GM19467 (cell line): ENCODE data around the gene COL9A3.

ENCODE experiments used
- ATAC-seq: cut with Tn5 transposase; IDR thresholded peaks from one replicate; pipeline ENCODE4 v1.9.1; 2021; ENCODE audit warnings: mild to moderate bottlenecking, moderate library complexity; ENCODE audit not compliant: unreplicated experiment

COL9A3 gene

DNA sequence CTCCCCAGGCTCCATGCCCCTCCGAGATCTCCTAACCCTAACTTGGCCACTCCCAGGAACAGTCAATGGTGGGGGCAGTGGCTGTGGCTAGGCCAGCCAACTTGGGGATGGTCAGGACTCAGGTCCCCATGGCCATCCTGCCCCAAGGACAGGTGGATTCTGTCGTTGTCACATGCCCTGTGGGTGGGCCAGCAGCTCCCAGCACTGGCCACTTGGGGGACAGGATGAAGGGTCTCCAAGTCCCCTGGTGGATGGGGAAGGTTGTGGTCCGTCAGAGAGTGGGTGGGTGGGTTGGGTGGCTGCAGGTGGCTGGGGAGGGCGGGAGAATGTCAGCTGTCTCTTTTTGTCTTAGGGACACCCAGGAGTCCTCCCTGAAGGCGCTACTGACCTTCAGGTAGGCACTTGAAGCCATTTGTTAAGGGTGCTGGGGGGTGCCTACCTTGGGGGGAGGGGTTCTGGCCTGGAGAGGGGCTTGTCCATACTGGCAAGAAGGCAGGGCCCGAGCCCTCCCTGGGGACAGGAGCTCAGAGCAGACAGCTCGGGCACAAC is 5.5 kb downstream of the COL9A3 start:
- ATAC-seq, result no peak

DNA sequence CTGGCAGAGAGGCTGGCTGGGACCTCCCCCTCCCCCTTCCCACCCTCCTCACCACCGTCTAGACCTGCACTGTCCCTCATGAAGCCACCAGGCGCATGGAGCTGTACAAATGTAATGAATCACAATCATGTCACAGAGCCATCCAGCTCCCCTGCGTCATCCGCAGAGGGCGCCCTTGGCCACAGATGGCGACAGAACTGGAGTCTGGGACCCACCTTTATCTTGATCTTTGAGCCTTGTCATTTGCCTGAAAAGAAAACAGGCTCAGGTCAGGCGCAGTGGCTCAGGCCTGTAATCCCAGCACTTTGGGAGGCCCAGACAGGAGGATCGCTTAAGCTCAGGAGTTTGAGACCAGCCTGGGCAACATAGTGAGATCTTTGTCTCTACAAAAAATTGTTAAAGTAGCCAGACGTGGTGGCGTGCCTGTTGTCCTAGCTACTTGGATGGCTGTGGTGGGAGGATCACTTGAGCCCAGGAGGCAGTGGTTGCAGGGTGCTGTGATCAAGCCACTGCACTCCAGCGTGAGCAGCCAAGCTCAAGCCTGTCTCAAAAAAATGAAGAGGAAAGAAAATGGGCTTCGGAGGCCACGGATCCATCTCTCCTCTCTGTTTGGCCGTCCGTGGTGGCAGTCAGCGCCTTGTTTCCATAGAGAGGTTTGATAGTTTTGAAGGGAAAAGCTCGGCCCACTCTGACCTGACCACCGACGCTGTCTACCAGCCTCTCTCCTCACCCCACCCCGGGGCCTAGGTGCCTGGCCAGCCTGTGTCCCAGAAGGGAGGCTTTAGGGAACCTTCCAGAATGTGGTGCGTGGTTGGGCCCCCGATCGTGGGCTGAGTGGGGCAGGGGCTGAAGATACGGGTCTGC is 6.2 kb downstream of the COL9A3 start:
- ATAC-seq, result no peak

DNA sequence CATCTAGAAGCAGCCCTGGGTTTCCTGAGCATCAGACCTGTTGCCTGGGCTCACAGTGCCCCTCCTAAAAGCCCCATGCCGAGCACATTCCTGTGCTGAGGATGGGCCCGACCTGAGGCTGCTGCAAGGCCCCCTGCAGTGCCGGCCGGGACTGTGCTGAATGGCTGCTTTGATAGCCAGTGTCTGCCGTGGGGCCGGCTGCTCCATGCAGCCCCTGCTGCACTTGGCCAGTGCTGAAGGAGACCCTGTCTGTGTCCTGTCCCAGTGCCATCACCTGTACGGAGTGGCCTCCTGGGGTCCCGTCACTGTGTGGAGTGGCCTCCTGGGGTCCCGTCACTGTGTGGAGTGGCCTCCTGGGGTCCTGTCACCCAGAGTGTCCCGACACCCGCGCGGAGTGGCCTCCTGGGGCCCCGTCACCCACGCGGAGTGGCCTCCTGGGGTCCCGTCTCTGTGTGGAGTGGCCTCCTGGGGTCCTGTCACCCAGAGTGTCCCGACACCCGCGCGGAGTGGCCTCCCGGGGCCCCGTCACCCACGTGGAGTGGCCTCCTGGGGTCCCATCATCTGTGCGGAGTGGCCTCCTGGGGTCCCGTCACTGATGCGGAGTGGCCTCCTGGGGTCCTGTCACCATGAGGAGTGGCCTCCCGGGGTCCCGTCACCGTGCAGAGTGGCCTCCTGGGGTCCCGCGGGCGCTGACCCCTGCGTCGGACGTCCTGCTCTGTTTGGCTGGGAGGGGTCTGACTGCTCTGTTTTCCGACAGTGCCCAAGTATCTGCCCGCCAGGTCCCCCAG is 7.0 kb downstream of the COL9A3 start:
- ATAC-seq, result no peak

DNA sequence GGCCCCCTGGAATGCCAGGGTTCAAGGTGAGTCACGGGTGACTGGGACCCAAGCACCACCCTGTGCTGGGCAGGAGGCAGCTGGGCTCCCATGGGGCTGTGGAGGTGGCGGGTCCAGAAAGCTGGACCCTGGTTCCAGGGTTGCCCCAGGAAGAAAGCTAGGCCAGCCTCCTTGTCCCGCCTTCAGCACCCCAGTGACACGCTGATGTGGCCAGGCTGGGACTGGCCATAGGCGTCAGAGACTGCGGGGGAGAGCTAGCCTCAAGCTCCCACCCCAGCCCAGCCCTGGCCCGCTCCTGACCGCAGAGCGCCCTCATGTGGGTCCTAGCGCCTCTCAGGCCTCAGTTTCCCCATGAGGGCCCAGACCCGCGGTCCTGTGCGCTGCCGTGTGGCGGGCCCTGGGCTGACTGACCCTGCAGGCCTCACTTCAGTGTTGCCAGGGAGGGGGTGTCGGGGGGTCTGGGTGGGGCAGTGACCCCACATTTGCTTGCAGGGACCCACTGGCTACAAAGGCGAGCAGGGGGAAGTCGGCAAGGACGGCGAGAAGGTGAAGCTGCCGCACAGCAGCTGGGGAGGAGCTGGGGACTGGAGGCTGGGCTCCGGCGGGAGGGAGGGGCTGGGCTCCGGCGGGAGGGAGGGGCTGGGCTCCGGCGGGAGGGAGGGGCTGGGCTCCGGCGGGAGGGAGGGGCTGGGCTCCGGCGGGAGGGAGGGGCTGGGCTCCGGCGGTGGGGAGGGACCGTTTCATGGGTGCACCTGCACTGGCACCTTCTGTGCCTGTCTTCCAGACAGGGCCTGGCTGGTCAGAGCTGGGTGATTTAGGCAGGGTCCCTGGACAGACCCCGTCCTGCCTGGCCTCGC is 7.9 kb downstream of the COL9A3 start:
- ATAC-seq, result no peak

DNA sequence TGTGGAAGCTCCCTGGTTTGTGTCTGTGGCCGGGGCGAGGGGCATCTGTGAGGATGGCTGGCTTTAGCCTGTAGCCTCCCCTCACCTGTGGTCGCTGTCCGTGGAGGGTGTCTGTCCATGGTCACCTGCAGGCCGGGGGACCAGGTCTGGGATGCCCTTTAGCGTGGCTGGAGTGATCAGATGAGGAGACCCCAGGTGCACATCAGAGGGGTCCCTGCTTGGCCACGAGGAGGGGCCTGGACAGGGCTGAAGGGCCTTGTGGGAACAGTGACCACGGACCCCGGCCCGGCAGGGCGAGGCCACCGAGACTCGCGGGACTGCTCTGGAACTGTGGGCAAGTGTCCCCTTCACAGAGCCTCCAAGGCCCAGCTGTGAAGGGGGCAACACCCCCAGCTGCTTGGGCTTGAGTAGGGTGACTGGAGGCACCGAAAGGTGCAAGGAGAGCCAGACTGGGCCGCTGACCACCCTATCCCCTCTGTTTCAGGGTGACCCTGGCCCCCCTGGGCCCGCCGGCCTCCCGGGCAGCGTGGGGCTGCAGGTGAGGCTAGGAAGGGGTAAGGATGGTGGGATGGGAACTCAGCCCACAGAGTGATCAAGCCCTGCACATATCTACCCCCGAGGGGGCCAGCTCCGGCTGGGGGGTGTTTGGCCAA is 8.6 kb downstream of the COL9A3 start:
- no peak for ATAC-seq

DNA sequence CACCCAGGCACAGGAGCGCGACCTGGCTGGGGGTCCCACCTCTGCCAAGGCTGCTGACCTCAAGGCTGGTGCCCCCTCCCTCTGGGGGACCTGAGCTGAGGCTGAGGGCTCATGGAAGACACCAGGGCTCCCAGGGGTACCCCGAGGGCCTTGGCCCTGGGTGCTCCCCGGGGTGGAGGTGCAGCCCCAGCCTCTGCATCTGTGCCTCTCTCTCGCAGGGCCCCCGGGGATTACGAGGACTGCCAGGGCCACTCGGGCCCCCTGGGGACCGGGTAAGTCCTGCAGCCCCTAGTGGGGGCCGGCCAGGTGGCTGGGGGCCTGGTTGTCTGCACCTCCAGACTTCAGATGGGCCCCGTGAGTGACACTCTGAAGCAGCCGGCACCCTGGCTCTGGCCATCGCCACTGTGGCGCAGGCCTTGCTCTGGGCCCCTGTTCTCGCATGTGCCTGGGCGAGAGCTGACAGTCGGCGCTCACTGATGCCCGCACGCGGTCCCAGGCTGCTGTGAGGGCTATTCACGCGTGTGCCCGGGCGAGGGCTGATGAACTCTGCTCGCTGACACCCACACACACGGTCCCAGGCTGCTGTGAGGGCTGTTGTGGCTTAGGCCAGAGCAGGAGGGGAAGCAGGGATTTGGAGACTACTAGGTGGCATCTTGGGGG is 9.3 kb downstream of the COL9A3 start:
- ATAC-seq, result no peak

DNA sequence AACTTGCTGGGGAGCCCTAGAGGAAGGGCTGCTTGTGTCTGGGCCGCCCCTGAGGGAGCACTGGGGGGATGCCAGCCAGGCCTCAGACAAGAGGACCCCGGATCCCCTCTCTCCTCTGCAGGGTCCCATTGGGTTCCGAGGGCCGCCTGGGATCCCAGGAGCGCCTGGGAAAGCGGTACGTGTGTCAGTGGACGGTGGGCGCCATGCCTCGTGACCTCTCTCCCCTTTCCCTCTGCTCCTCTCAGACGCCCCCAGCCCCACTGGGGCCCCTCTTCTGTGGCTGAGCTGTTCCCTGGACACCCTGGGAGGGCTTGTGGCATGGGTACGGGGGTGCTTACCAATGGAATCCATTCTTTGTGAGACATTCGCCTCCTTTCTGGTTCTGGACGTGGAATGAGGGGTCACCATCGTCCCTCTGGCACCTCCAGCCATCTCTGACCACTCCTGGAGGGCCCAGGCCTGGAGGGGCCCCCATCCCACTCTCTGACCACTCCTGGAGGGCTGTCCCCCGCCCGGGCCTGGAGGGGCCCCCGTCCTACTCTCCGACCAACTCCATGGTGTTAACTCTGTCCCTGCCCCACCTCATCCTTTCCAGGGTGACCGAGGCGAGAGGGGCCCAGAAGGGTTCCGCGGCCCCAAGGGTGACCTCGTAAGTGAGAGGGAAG is 9.9 kb downstream of the COL9A3 start:
- no peak for ATAC-seq

DNA sequence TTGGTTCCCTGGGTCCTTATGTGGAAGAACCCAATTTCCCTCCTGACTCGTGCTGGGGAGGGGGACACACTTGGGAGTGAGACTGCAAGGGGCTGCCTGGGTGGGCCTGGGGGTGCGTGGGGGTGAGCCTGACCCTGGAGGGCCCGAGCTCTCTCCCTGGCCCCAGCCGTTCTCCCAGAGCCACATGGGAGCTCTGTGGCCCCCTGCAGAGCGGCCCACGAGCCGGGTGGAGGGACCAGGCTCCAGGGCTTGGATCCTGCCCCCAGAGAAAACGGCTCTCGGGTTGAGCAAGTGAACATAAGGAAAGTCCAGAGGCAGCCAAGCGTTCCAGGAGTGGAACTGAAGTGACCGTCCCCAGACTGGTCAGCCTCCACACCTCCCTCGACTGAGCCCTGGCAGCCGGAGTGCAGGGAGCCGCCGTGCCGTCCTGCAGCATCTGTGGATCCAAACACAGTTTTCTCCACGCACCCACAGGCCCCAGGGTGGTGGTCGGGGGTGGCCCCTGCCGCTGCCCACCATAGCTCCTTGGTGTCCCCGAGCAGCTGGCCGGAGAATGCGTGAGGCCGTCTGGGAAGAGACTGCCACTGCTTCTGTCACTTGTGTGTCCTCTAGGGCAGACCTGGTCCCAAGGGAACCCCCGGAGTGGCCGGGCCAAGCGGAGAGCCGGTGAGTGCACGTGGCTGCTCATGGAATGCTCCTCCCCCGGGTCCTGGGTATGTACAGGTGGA is 10.6 kb downstream of the COL9A3 start:
- no peak for ATAC-seq

DNA sequence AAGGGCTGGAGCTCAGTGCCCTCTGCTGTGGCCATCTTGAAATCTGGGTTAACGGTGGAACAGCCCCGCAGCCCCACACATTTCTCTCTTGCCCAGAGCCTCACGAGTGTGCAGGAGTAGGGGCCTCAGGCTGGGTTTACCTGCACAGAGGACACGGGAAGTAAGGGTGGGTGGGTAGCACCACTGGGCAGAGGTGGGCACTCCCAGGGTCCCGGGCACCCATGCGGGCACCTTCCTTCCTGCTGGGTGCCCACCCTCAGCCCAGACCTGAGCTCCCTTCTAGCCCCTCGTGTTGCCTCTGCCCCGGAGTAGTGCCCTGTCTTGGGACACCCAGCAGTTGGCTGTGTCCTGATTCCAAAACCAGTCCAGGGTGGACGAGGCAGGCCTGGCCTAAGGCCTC is 11.2 kb downstream of the COL9A3 start:
- ATAC-seq, result no peak

DNA sequence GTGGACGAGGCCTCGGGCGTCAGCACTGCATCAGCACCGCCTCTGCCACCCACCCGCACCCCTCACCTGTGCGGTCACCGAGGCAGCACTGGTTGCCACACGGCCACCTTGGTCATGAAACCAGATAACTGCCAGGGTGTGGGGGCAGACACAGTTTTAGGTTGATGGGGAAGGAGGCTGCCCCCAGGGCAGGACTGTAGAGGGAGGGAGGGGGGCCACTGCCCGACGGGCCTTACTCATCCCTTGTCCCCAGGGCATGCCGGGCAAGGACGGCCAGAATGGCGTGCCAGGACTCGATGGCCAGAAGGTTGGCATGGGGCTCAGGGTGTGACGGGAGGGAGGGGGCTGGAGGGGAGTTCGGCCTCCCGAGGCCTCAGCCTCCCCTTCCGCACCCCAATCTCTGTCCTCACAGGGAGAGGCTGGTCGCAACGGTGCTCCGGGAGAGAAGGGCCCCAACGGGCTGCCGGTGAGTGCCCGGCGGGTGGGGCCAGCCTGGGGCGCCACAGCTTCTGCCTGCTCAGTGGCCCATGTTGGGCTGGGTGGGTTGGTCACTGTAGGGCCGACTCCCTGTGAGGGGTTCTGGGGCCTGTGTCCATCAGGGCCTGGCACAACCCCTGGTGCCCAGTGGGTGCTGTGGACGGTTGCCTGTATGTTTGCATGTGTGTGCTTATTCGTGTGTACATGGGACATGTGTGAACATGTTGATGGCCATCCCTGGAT is 11.8 kb downstream of the COL9A3 start:
- ATAC-seq, result no peak

DNA sequence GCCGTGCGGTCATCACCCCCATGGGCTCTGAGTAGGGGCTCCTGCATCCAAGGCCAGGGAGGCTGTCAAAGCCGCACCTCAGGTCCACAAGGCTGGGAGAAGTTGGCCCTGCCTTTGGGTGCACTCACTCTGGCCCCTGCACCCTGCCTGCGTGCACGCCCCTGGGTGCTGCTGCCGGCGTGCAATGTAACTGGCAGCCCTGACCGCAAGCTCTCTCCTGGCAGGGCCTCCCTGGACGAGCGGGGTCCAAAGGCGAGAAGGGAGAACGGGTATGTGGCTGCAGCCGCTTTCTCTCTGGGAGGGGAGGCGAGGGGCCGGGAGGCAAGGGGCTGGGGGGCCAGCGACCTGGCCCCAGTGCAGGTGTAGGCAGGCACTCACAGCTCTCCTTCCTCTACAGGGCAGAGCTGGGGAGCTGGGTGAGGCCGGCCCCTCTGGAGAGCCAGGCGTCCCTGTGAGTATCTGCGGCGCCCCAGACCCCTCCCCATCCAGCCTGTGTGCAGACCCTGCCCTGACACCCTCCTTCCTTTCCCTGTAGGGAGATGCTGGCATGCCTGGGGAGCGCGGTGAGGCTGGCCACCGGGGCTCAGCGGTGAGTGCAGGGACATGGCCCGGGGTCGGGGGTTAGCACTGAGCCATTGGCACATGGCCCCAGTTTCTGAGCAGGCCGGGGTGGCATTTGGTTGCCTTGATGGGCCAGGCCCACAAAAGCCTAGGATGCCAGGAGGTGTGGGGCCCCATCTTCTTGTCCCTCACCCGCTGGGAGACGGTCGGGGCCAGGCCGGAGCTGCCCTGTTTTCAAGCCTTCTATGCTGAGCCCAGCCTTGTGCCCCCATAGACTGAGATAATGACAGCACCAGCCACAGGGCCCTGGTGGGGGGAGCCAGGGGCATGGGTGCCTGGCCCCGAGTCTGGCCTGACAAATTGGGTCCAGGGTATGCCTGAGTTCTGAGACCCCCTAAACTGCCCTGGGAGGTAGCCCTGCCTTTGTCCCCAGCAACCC is 12.7 kb downstream of the COL9A3 start:
- ATAC-seq, result no peak

DNA sequence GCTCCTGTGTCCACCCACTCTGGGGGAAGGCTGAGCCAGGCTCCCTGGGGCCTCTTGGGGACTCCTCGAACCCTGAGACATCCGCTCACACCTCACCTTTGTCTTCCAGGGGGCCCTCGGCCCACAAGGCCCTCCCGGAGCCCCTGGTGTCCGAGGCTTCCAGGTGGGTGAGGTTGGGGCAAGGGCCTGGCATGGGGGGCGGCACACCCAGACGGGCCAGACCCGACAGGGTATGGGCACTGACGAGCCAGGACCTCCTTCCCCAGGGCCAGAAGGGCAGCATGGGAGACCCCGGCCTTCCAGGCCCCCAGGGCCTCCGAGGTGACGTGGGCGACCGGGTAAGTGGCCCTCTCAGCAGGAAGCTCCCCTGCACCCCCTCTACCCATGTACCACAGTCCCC is 13.4 kb downstream of the COL9A3 start:
- no peak for ATAC-seq

DNA sequence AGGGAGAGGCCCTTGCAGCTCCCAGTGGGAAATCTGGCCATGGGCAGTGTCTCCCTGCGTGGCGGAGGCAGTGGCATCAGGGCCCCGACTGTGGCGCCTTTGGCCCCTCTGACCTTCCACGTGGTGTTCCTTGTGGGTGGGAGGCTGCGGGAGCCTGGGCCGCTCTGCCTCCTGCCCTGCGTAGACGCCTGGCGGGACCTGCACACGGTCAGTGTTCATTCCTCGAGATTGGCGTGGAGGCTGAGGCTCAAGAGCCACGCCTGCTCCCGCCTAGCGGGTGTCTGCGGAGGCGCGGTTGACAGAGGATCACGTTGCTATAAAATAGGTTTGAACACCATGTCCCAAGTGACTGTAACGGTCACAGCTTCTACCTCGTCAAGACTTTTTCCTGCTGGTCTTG is 14.0 kb downstream of the COL9A3 start:
- ATAC-seq, result no peak

DNA sequence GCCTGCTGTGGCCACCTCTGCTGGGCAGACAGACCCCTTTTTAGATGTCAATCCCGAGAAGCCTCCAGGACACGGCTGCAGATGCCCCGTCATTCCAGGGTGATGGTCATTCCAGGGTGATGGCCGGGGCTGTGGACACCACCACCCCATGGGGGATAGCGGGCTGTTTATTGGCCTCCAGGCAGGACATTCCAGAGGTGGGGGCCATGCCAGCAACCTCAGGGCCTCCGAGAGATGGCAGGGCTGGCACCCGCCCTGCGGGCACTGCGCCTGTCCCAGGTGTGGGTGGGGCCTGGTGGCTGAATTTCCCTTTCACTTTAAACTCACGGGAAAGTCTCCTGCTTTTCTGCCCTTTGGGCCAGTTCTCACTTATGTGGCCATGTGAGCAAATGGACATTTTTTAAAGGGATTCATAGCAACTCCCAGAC is 14.5 kb downstream of the COL9A3 start:
- no peak for ATAC-seq

DNA sequence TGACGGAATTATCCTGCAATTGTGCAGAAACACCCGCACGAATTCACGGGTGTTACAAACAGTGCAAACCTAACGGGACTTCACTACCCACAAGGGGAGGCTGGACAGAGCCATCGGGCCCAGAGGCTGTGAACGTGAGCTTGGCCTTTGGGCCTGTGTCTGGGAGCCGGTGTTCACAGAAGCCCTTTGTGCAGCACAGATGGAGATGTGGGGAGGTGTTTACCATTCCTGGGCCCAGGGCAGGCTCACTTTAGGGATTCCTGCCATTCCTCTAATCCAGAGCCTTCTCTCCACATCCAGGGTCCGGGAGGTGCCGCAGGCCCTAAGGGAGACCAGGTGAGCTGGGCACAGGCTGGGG is 15.0 kb downstream of the COL9A3 start:
- ATAC-seq, result no peak

DNA sequence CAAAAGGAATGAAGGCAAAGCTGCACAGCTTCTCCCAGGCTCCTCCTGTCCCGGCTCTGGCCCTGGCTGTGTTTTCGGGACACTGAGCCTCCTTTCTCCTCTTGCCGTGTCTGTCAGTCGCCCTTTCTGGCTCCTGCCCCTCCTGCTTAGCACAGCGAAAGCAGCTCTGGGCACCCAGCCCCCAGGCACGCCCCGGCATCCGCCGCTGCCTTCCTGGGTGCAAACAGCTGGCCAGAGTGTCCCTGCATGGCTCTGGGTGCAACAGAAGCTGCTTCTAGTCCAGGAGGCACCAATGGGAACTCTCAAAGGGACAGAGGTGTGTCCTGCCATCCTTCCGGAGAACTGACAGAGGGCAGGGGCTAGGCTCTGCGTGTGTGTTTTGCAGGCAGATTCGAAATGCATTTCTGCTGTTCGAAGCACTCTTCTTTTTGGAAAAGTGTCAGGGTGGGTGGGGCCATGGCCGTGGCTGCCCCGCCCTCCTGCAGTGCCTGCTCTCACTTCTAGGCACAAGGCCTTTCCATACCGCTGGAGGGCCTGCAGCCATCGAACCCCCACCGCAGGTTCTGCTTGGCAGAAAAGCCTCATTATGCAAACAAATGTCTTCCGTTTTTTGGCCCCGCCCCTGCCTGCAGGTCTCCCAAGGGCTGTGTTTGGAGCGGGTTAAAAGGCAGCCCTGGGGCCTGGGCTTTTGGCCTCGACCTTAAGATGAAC is 15.5 kb downstream of the COL9A3 start:
- ATAC-seq, result no peak
